GM23338 (cell line): ENCODE data around the gene SLC9A9. TPM values are rescaled to one million over a fixed set of nuclear protein-coding genes. Genes with fewer than 3 reads are reported as not detected.

ENCODE experiments used
- ATAC-seq: fragments of 200-7000 bp; cut with Tn5 transposase; 3 replicates; pipeline ENCODE4 v1.9.1; 2020
- DNase-seq: peaks from one replicate; pipeline ENCODE4 v3.0.0-alpha.2; 2015; ENCODE audit warnings: low spot score
- H2AFZ ChIP-seq: fragments of 200-600 bp; sonication (generic); 2 replicates; pipeline ENCODE4 v1.8.0; 2016; ENCODE audit warnings: antibody characterized with exemption, mild to moderate bottlenecking, moderate library complexity
- H3F3A ChIP-seq: fragments of 200-600 bp; sonication (generic); replicated peaks from 2 replicates; pipeline ENCODE4 v1.8.0; 2017; ENCODE audit warnings: antibody characterized with exemption, mixed run types, low read depth
- H3K27ac ChIP-seq: fragments of 200-600 bp; sonication (generic); 2 replicates; pipeline ENCODE4 v1.6.1; 2016; ENCODE audit warnings: low read depth
- H3K27me3 ChIP-seq: fragments of 200-600 bp; sonication (generic); 2 replicates; pipeline ENCODE4 v1.8.0; 2016; ENCODE audit warnings: mild to moderate bottlenecking, mixed run types, moderate library complexity; ENCODE audit not compliant: insufficient read depth
- H3K36me3 ChIP-seq: fragments of 200-600 bp; sonication (generic); 2 replicates; pipeline ENCODE4 v1.8.0; 2016; ENCODE audit warnings: mild to moderate bottlenecking; ENCODE audit not compliant: insufficient read depth
- H3K4me1 ChIP-seq: fragments of 200-600 bp; sonication (generic); 2 replicates; pipeline ENCODE4 v1.8.0; 2016; ENCODE audit warnings: mild to moderate bottlenecking, moderate library complexity; ENCODE audit not compliant: insufficient read depth
- H3K4me2 ChIP-seq: fragments of 200-600 bp; sonication (generic); 2 replicates; pipeline ENCODE4 v1.7.1; 2017; ENCODE audit warnings: mixed run types
- H3K4me3 ChIP-seq: fragments of 200-600 bp; sonication (generic); 2 replicates; pipeline ENCODE4 v1.6.1; 2016; ENCODE audit warnings: mixed run types
- H3K79me2 ChIP-seq: fragments of 200-600 bp; sonication (generic); replicated peaks from 2 replicates; pipeline ENCODE4 v1.8.0; 2017; ENCODE audit warnings: mild to moderate bottlenecking; ENCODE audit not compliant: insufficient read depth
- H3K9me2 ChIP-seq: fragments of 200-600 bp; sonication (generic); 2 replicates; pipeline ENCODE4 v1.8.0; 2017; ENCODE audit not compliant: insufficient read depth
- H4K20me1 ChIP-seq: fragments of 200-600 bp; sonication (generic); replicated peaks from 2 replicates; pipeline ENCODE4 v1.8.0; 2017; ENCODE audit warnings: mild to moderate bottlenecking; ENCODE audit not compliant: insufficient read depth
- H3K27ac Mint-ChIP-seq: 2 replicates; pipeline ENCODE4 v1.8.0; 2020; ENCODE audit warnings: inconsistent platforms, mild to moderate bottlenecking, moderate library complexity, mixed read lengths
- H3K27me3 Mint-ChIP-seq: 3 replicates; pipeline ENCODE4 v1.8.0; 2022; ENCODE audit warnings: low read depth, mild to moderate bottlenecking, moderate library complexity, mixed read lengths, inconsistent platforms; ENCODE audit not compliant: insufficient read depth, poor library complexity
- H3K36me3 Mint-ChIP-seq: 3 replicates; pipeline ENCODE4 v1.8.0; 2021; ENCODE audit warnings: low read depth, mild to moderate bottlenecking, inconsistent platforms, moderate library complexity, mixed read lengths
- H3K4me1 Mint-ChIP-seq: 3 replicates; pipeline ENCODE4 v1.8.0; 2020; ENCODE audit warnings: mild to moderate bottlenecking, inconsistent platforms, mixed read lengths
- H3K4me3 Mint-ChIP-seq: 3 replicates; pipeline ENCODE4 v1.8.0; 2021; ENCODE audit warnings: moderate library complexity, mild to moderate bottlenecking, inconsistent platforms, mixed read lengths
- H3K9me3 Mint-ChIP-seq: 3 replicates; pipeline ENCODE4 v1.8.0; 2020; ENCODE audit warnings: moderate library complexity, mild to moderate bottlenecking, inconsistent platforms, mixed read lengths
- EZH2phosphoT487 ChIP-seq: fragments of 200-600 bp; sonication (generic); IDR thresholded peaks from one replicate; pipeline ENCODE4 v1.8.1; 2018; ENCODE audit warnings: antibody characterized with exemption; ENCODE audit not compliant: unreplicated experiment
- JUNB ChIP-seq: IDR thresholded peaks from one replicate; pipeline ENCODE4 v1.6.1; 2016; ENCODE audit warnings: antibody characterized with exemption; ENCODE audit not compliant: unreplicated experiment
- NANOG ChIP-seq: IDR thresholded peaks from 2 replicates; pipeline ENCODE4 v1.6.1; 2016; ENCODE audit warnings: antibody characterized with exemption, borderline replicate concordance
- POLR2AphosphoS5 ChIP-seq: IDR thresholded peaks from 2 replicates; pipeline ENCODE4 v1.6.1; 2016; ENCODE audit warnings: antibody characterized with exemption, low read depth
- polyA plus RNA-seq: library from polyadenylated mRNA; unstranded; fragments of >200 nt; fragmentation: Nextera tagmentation; extraction: Ambion mirVana; gene quantifications from 2 replicates; pipeline ENCODE4 v1.2.1, GENCODE V29; 2016
- total RNA-seq: library from RNA; depleted of rRNA; stranded (reverse); fragments of >200 nt; shearing (Covaris generic); gene quantifications from 2 replicates; pipeline ENCODE4 v1.2.3, GENCODE V29; 2014
- TF ChIP-seq, protein P1 (sequence below): fragments of 250-450 bp; sonication (Bioruptor Pico); IDR thresholded peaks from 2 replicates; pipeline ENCODE4 v1.5.0; 2020; ENCODE audit warnings: mild to moderate bottlenecking, moderate library complexity
- TF ChIP-seq, protein P2 (sequence below): IDR thresholded peaks from 2 replicates; pipeline ENCODE4 v1.6.1; 2016; ENCODE audit warnings: antibody characterized with exemption

SLC9A9 gene
- total and polyA plus RNA-seq, 2 experiments from 2014 or later = 1.3 to 1.6 TPM

DNA sequence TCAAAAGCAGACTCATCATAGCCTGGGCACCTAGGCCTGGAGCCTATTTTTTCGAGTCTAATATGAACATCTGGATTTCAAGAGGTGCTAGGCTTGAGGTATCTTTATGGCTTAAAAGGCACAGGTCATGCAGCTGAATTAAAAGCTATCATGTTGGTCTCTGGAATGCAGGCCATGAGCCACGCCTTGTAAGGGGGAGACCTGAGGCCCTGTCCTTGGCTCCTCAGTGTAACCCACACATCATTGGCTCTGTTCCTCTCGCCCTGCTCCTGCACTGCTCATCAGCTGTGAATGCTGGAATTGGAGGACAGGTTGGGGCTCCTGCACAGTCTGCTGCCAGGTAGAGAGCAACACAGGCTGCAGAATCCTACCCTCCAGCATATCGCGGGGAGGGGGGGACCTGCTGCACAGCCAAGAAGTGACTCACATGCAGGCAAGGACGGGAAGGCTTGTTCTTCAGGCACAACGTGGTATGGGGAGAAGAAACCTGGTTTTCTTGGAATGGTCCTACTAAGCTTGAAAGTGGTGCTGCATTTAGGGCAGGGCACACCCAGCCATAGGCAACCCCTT is 582.7 kb downstream of the SLC9A9 start:
- H3K79me2 ChIP-seq = no peaks in the 10 kb centered on the region
- no peaks in the 10 kb centered on the region for H3K9me3 Mint-ChIP-seq
- H3K4me3 Mint-ChIP-seq = no peak overlapping the region
- DNase-seq = no peak
- no peak overlapping the region for H3K27ac Mint-ChIP-seq
- no peak overlapping the region for H3K4me3 ChIP-seq
- H3K27ac ChIP-seq = no peak overlapping the region
- H3K4me1 ChIP-seq = no peaks in the 10 kb centered on the region
- no peaks in the 10 kb centered on the region for H3K9me2 ChIP-seq
- no peak overlapping the region for H2AFZ ChIP-seq
- no peaks in the 10 kb centered on the region for H4K20me1 ChIP-seq
- no peaks in the 10 kb centered on the region for H3K36me3 Mint-ChIP-seq
- no peak overlapping the region for H3K4me2 ChIP-seq
- H3F3A ChIP-seq = no peaks in the 10 kb centered on the region
- no peaks in the 10 kb centered on the region for H3K4me1 Mint-ChIP-seq
- ATAC-seq = no peak
- peaks cover 1% of the 10 kb centered on the region for H3K27me3 Mint-ChIP-seq
- no peak for TF ChIP-seq NANOG
- TF ChIP-seq EZH2phosphoT487 = no peak
- TF ChIP-seq, protein P1, sequence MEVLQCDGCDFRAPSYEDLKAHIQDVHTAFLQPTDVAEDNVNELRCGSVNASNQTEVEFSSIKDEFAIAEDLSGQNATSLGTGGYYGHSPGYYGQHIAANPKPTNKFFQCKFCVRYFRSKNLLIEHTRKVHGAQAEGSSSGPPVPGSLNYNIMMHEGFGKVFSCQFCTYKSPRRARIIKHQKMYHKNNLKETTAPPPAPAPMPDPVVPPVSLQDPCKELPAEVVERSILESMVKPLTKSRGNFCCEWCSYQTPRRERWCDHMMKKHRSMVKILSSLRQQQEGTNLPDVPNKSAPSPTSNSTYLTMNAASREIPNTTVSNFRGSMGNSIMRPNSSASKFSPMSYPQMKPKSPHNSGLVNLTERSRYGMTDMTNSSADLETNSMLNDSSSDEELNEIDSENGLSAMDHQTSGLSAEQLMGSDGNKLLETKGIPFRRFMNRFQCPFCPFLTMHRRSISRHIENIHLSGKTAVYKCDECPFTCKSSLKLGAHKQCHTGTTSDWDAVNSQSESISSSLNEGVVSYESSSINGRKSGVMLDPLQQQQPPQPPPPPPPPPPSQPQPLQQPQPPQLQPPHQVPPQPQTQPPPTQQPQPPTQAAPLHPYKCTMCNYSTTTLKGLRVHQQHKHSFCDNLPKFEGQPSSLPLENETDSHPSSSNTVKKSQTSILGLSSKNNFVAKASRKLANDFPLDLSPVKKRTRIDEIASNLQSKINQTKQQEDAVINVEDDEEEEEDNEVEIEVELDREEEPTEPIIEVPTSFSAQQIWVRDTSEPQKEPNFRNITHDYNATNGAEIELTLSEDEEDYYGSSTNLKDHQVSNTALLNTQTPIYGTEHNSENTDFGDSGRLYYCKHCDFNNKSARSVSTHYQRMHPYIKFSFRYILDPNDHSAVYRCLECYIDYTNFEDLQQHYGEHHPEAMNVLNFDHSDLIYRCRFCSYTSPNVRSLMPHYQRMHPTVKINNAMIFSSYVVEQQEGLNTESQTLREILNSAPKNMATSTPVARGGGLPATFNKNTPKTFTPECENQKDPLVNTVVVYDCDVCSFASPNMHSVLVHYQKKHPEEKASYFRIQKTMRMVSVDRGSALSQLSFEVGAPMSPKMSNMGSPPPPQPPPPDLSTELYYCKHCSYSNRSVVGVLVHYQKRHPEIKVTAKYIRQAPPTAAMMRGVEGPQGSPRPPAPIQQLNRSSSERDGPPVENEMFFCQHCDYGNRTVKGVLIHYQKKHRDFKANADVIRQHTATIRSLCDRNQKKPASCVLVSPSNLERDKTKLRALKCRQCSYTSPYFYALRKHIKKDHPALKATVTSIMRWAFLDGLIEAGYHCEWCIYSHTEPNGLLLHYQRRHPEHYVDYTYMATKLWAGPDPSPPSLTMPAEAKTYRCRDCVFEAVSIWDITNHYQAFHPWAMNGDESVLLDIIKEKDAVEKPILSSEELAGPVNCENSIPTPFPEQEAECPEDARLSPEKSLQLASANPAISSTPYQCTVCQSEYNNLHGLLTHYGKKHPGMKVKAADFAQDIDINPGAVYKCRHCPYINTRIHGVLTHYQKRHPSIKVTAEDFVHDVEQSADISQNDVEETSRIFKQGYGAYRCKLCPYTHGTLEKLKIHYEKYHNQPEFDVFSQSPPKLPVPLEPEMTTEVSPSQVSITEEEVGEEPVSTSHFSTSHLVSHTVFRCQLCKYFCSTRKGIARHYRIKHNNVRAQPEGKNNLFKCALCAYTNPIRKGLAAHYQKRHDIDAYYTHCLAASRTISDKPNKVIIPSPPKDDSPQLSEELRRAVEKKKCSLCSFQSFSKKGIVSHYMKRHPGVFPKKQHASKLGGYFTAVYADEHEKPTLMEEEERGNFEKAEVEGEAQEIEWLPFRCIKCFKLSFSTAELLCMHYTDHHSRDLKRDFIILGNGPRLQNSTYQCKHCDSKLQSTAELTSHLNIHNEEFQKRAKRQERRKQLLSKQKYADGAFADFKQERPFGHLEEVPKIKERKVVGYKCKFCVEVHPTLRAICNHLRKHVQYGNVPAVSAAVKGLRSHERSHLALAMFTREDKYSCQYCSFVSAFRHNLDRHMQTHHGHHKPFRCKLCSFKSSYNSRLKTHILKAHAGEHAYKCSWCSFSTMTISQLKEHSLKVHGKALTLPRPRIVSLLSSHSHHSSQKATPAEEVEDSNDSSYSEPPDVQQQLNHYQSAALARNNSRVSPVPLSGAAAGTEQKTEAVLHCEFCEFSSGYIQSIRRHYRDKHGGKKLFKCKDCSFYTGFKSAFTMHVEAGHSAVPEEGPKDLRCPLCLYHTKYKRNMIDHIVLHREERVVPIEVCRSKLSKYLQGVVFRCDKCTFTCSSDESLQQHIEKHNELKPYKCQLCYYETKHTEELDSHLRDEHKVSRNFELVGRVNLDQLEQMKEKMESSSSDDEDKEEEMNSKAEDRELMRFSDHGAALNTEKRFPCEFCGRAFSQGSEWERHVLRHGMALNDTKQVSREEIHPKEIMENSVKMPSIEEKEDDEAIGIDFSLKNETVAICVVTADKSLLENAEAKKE = no peak
- no peak for TF ChIP-seq JUNB
- no peak for TF ChIP-seq POLR2AphosphoS5
- TF ChIP-seq, protein P2, sequence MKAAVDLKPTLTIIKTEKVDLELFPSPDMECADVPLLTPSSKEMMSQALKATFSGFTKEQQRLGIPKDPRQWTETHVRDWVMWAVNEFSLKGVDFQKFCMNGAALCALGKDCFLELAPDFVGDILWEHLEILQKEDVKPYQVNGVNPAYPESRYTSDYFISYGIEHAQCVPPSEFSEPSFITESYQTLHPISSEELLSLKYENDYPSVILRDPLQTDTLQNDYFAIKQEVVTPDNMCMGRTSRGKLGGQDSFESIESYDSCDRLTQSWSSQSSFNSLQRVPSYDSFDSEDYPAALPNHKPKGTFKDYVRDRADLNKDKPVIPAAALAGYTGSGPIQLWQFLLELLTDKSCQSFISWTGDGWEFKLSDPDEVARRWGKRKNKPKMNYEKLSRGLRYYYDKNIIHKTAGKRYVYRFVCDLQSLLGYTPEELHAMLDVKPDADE = no peak
- no peaks in the 10 kb centered on the region for H3K27me3 ChIP-seq
- no peaks in the 10 kb centered on the region for H3K36me3 ChIP-seq
